SU-DHL-6 (cell line): Measurements from ENCODE around the gene STK32C.

Source experiments
- CTCF ChIP-seq: fragments of 200-600 bp; sonication (generic); IDR thresholded peaks from one replicate; pipeline ENCODE4 v1.5.1; 2017; ENCODE audit warnings: antibody characterized with exemption, mild to moderate bottlenecking, low read length, moderate library complexity; ENCODE audit not compliant: insufficient read depth, poor library complexity, severe bottlenecking
- EZH2phosphoT487 ChIP-seq: fragments of 200-600 bp; sonication (generic), shearing (Covaris generic); conservative IDR thresholded peaks from 2 replicates; pipeline ENCODE4 v1.6.1; 2018; ENCODE audit warnings: mild to moderate bottlenecking, antibody characterized with exemption, low read length, moderate library complexity, mixed read lengths

DNA sequence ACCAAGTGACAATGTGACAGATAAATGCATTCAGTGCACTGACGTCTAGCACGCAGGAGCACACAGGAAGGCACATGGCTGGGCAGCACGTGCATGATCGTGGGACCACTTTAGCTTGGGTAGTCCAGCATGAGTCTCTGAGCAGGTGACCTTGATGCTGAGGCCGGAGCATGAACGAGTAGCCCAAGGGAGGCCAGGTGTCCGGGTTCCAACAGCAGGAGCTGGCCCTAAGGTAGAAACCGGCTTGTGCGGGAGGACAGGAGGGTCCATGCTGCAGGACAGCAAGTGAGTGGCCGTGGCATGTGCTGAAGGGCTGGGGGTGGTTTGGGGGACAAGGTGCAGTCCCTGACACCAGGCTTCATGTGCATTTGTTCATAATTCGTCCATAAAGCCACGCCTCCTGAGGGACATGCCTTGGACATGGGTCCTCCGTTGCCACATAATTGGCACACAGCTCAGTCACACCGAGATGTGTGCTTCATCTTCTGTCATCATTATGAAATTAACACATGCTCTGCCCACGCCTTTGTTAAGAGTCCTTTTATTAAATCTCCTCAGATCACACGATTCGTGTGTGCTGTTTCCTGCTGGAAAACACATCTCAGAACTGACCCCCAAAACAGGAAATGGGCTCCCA is 3.1 kb upstream of the STK32C start:
- TF ChIP-seq CTCF = no peak
- no peak for TF ChIP-seq EZH2phosphoT487
